BE2C (cell line): Measurements from ENCODE around the gene ODF2L.
"Not testable (repeated sequence)": the region's sequence is repeated elsewhere in the genome, so short reads cannot be mapped to it uniquely, and the experiment has no call there.

Experiments
- DNase-seq: peaks from one replicate; pipeline ENCODE4 v3.0.0-alpha.2; 2020
- H3K27me3 ChIP-seq: fragments of 250-450 bp; sonication (Bioruptor Pico); 2 replicates; pipeline ENCODE4 v1.5.1; 2020; ENCODE audit warnings: mild to moderate bottlenecking
- H3K36me3 ChIP-seq: fragments of 250-450 bp; sonication (Bioruptor Pico); 2 replicates; pipeline ENCODE4 v1.5.1; 2020; ENCODE audit warnings: mild to moderate bottlenecking
- H3K4me1 ChIP-seq: fragments of 250-450 bp; sonication (Bioruptor Pico); 2 replicates; pipeline ENCODE4 v1.5.1; 2020
- H3K4me3 ChIP-seq: 2 replicates; pipeline ENCODE4 v1.5.1; 2011; ENCODE audit warnings: low read depth, low read length
- H3K9me3 ChIP-seq: fragments of 250-450 bp; sonication (Bioruptor Pico); 2 replicates; pipeline ENCODE4 v1.5.1; 2020
- TF ChIP-seq, protein P1 (sequence below): IDR thresholded peaks from 2 replicates; pipeline ENCODE4 v1.5.1; 2012; ENCODE audit warnings: mild to moderate bottlenecking, low read depth, low read length

Gene ODF2L

DNA sequence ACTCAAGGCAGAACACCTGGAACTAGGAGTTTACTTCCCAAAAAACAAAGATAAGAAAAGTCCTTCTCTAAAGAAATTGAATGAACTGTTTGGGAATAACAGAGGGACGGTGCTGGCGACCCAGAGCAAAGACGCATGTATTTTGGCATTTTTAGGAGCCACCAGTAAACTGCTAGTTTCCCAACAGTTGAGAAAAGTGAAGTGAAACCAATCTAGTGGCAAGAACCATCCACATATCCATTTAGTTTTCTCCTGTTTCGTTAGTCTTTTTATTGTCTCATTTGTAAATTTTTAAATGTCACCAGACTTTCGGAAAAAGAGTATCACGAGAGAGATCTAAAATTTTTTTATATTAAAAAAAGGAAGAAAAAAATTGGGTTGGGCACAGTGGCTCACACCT lies 30.2 kb downstream of the ODF2L start:
- Histone ChIP-seq H3K36me3 (no peaks in the 10 kb centered on the region), H3K4me3 (no peak overlapping the region), H3K27me3 (no peaks in the 10 kb centered on the region), H3K4me1 (no peaks in the 10 kb centered on the region), H3K9me3 (no peaks in the 10 kb centered on the region)
- DNase-seq = no peak
- TF ChIP-seq, protein P1, sequence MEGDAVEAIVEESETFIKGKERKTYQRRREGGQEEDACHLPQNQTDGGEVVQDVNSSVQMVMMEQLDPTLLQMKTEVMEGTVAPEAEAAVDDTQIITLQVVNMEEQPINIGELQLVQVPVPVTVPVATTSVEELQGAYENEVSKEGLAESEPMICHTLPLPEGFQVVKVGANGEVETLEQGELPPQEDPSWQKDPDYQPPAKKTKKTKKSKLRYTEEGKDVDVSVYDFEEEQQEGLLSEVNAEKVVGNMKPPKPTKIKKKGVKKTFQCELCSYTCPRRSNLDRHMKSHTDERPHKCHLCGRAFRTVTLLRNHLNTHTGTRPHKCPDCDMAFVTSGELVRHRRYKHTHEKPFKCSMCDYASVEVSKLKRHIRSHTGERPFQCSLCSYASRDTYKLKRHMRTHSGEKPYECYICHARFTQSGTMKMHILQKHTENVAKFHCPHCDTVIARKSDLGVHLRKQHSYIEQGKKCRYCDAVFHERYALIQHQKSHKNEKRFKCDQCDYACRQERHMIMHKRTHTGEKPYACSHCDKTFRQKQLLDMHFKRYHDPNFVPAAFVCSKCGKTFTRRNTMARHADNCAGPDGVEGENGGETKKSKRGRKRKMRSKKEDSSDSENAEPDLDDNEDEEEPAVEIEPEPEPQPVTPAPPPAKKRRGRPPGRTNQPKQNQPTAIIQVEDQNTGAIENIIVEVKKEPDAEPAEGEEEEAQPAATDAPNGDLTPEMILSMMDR = no peak

DNA sequence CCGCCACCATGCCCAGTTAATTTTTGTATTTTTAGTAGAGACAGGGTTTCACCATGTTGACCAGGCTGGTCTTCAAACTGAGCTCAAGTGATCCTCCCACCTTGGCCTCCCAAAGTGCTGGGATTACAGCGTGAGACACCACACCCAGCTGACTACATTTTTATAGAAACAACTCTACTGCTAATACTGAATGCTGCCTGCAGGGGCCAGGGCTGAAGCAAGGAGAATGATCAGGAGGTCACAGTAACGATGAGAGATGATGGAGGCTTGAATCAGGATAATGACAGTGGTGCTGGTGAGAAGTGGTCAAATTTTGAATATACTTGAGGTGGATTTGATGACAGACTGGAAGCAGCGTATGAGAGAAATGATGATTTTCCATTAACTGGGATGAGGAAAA lies 33.3 kb downstream of the ODF2L start:
- TF ChIP-seq, protein P1 = no peak
- Histone ChIP-seq H3K27me3 (no peaks in the 10 kb centered on the region), H3K4me3 (no peak overlapping the region), H3K4me1 (no peaks in the 10 kb centered on the region), H3K9me3 (no peaks in the 10 kb centered on the region), H3K36me3 (no peaks in the 10 kb centered on the region)
- DNase-seq = no peak

DNA sequence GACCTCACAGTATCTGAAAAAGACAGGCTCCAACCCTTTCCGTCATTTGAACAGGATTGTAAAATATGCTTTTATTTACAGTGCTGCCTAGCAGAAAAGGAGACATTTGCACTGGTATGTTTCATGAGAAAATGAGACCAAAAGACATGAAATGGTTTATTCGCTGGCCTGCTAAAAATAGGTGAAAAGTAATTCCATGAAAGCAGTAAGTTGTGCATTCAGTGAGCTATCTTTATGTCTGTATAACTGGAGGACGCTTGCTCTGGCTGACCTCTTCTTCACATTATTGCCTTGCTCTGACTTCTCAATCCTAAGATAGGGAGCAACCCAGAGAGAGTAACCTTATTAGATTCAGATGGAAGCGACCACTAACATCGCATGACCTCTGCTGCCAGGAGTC lies 38.3 kb downstream of the ODF2L start:
- Histone ChIP-seq H3K4me1 (no peaks in the 10 kb centered on the region), H3K9me3 (no peaks in the 10 kb centered on the region), H3K4me3 (no peak overlapping the region), H3K27me3 (no peaks in the 10 kb centered on the region), H3K36me3 (no peaks in the 10 kb centered on the region)
- TF ChIP-seq, protein P1 = no peak
- no peak for DNase-seq

DNA sequence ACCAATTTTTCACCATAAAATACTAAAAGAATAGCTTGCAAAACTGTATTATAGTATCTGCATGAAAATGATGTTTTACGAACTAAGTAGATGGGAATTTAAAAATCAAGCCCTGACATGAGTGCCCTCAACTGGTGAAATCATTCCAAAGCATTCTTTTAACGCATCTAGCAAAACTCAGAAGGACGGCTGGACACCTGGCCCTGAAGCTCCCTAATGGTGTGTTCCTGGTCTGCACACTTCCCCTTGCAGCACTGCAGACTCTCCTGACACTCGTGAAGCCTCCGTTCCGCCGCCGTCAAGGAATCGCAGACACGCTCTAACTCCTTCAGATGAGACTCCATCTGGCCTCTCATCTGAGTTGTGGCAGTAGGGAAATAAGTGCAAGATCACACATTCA lies 39.9 kb downstream of the ODF2L start:
- Histone ChIP-seq H3K4me1 (no peaks in the 10 kb centered on the region), H3K9me3 (no peaks in the 10 kb centered on the region), H3K4me3 (no peak overlapping the region), H3K36me3 (no peaks in the 10 kb centered on the region), H3K27me3 (no peaks in the 10 kb centered on the region)
- TF ChIP-seq, protein P1 = no peak
- DNase-seq = no peak

DNA sequence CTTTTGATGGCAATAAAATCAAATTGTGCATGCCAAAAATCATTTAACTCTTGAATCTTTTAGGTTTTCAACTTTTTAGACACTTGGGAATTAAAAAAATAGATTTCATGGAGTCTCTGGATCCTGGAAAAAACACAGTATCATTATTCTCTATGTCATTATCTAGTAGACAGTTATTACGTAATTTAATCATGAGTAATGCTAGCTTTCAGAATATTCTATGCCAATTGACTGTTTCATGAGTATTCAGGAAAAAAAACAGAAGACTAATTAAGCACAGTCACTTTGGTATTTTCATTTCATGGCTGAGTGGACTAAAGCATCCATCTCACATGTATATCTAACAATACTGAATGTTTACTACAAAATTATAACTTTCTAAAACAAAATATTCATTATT lies 44.0 kb downstream of the ODF2L start:
- TF ChIP-seq, protein P1 = no peak
- no peak overlapping the region for H3K4me3 ChIP-seq
- H3K4me1 ChIP-seq = no peaks in the 10 kb centered on the region
- no peaks in the 10 kb centered on the region for H3K9me3 ChIP-seq
- H3K27me3 ChIP-seq = no peaks in the 10 kb centered on the region
- DNase-seq = no peak
- H3K36me3 ChIP-seq = no peaks in the 10 kb centered on the region

DNA sequence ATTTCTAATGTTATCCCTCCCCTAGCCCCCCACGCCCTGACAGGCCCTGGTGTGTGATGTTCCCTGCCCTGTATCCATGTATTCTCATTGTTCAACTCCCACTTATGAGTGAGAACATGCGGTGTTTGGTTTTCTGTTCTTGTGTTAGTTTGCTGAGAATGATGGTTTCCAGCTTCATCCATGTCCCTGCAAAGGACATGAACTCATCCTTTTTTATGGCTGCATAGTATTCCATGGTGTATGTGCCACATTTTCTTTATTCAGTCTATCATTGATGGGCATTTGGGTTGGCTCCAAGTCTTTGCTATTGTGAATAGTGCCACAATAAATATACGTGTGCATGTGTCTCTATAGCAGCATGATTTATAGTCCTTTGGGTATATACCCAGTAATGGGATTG lies 45.9 kb downstream of the ODF2L start:
- H3K9me3 ChIP-seq, H3K27me3 ChIP-seq, H3K4me1 ChIP-seq, DNase-seq, H3K4me3 ChIP-seq, H3K36me3 ChIP-seq: not testable (repeated sequence)

DNA sequence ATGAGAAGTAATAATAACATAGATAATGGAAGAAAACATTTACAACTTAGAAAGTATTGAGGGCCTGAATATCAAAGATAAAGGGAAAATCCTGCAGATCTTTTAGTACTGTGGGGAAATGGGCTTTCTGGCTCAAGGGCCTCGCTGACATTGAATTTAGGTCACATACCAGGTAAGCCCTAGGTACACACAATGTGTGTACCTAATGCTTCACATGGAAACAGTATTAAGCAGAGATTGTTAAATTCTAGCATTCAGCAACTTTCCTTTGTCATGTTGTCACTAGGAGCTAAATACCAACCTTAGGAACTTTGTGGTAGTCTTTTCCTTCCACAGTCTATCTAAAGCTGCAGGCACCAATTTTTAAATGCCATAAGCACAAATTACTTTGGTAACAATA lies 49.7 kb downstream of the ODF2L start:
- H3K4me1 ChIP-seq = no peaks in the 10 kb centered on the region
- no peaks in the 10 kb centered on the region for H3K27me3 ChIP-seq
- DNase-seq = no peak
- TF ChIP-seq, protein P1 = no peak
- H3K4me3 ChIP-seq = no peak overlapping the region
- no peaks in the 10 kb centered on the region for H3K9me3 ChIP-seq
- H3K36me3 ChIP-seq = no peaks in the 10 kb centered on the region
